Activated naive CD4-positive, alpha-beta T cell treated with anti-CD3 and anti-CD28 coated beads, Interleukin-2, amount 50 U/mL, for 24 hours (primary cell): Measurements from ENCODE around the gene CSGALNACT2.
A peak's percentile ranks its signal among the peaks of the same experiment; 100 is the strongest.

ENCODE experiments used
- H3K27ac Mint-ChIP-seq: one replicate; pipeline ENCODE4 v1.8.0; 2021; ENCODE audit warnings: mild to moderate bottlenecking, mixed read lengths
- H3K27me3 Mint-ChIP-seq: one replicate; pipeline ENCODE4 v1.8.0; 2021; ENCODE audit warnings: mixed read lengths
- H3K36me3 Mint-ChIP-seq: one replicate; pipeline ENCODE4 v1.8.0; 2021; ENCODE audit warnings: mixed read lengths
- H3K4me1 Mint-ChIP-seq: one replicate; pipeline ENCODE4 v1.8.0; 2021; ENCODE audit warnings: mixed read lengths
- H3K4me3 Mint-ChIP-seq: one replicate; pipeline ENCODE4 v1.8.0; 2021; ENCODE audit warnings: mild to moderate bottlenecking, mixed read lengths
- H3K9me3 Mint-ChIP-seq: one replicate; pipeline ENCODE4 v1.8.0; 2021; ENCODE audit warnings: mixed read lengths

CSGALNACT2 gene

GRCh38 chr10:43127442-43127841 lies 10.8 kb upstream of the CSGALNACT2 start:
- Mint-ChIP-seq H3K27ac (no peak overlapping the region), H3K36me3 (no peaks in the 10 kb centered on the region), H3K27me3 (no peaks in the 10 kb centered on the region), H3K4me1 (no peaks in the 10 kb centered on the region), H3K9me3 (no peaks in the 10 kb centered on the region), H3K4me3 (no peak overlapping the region)

GRCh38 chr10:43128331-43128730 lies 9.9 kb upstream of the CSGALNACT2 start:
- Mint-ChIP-seq H3K4me1 (no peaks in the 10 kb centered on the region), H3K4me3 (no peak overlapping the region), H3K36me3 (no peaks in the 10 kb centered on the region), H3K27ac (no peak overlapping the region), H3K27me3 (no peaks in the 10 kb centered on the region), H3K9me3 (no peaks in the 10 kb centered on the region)

- Mint-ChIP-seq H3K36me3 (no peaks in the 10 kb centered on the region), H3K4me1 (no peaks in the 10 kb centered on the region), H3K9me3 (no peaks in the 10 kb centered on the region), H3K4me3 (no peak overlapping the region), H3K27ac (no peak overlapping the region), H3K27me3 (no peaks in the 10 kb centered on the region)
These were observed 9.1 kb upstream of the CSGALNACT2 start for GRCh38 chr10:43128958-43129706.

DNA sequence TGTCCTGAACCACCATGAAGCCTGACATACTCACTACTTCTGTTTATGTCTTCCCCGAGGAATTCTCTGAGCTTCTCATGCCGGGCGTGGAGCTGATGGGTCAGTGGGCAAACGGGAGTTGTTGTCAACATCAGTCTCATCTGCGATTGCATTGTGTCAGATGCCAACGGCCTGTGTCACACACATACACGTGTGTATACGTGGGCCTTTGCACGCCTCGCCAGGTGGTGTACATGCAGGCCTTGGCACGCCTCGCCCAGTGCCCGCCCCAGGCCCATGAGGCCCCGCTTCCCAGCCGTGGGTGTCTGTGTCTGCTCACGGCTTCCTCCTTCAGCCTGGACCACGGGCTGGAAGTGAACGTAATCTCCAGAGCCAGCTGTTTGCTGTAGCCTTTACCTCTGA lies 7.5 kb upstream of the CSGALNACT2 start:
- no peaks in the 10 kb centered on the region for H3K27me3 Mint-ChIP-seq
- peaks cover under 1% of the 10 kb centered on the region for H3K4me1 Mint-ChIP-seq
- no peaks in the 10 kb centered on the region for H3K9me3 Mint-ChIP-seq
- no peaks in the 10 kb centered on the region for H3K36me3 Mint-ChIP-seq
- H3K27ac Mint-ChIP-seq, result no peak overlapping the region
- H3K4me3 Mint-ChIP-seq, result no peak overlapping the region

- Mint-ChIP-seq H3K36me3 (no peaks in the 10 kb centered on the region), H3K4me1 (peaks cover 6% of the 10 kb centered on the region), H3K4me3 (no peak overlapping the region), H3K27ac (no peak overlapping the region), H3K27me3 (no peaks in the 10 kb centered on the region), H3K9me3 (no peaks in the 10 kb centered on the region)
These were observed 7.0 kb upstream of the CSGALNACT2 start for GRCh38 chr10:43131256-43131655.

GRCh38 chr10:43131906-43132305 lies 6.3 kb upstream of the CSGALNACT2 start:
- Mint-ChIP-seq H3K4me3 (no peak overlapping the region), H3K36me3 (no peaks in the 10 kb centered on the region), H3K9me3 (no peaks in the 10 kb centered on the region), H3K27me3 (no peaks in the 10 kb centered on the region), H3K27ac (no peak overlapping the region), H3K4me1 (peaks cover 10% of the 10 kb centered on the region)

DNA sequence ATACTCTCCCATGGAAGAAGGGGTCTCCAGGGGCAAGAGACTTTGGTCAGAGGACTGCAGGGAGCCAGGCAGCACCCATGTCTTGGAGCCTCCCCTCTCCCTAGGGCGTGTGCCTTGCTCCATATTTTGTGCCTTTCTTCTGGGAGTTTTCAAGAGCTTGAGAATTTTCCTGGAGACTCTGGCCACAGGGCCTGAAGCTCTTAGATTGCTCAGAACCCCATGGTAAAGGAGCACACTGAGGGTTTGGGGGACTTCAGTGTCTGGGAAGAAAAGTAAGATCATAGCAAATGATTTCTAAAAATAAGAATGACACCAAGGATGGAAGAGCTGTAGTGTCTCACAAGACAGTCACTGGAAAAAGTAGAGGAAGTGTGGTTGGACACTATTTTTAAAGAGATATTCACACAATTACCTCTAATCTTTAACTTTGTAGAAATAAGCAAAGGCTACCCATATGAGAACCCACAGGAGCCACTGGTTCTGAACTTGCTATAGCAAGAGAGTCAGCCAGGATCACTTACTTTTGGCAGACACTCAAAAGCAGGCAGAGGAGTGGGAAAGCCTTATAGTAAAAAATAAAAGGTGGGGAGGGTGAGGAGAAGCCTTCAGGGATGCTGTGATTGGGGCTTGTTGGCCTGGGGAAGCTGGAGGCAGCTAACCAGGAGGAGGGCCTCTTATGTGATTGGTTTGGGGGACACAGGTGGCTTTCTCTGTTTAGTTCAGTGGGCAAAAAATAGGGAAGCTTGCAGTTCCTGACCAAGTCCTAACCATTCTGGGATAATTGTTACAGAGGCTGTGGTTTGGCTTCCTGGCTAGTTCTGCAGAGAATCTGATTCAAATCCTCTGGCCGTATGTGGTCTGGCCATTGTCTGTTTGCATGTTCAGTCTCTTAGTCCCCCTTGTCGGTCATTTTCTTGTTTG lies 5.1 kb upstream of the CSGALNACT2 start:
- peaks cover 16% of the 10 kb centered on the region for H3K4me1 Mint-ChIP-seq

GRCh38 chr10:43134126-43134905 lies 3.9 kb upstream of the CSGALNACT2 start:
- H3K27ac Mint-ChIP-seq, result no peak overlapping the region
- no peaks in the 10 kb centered on the region for H3K9me3 Mint-ChIP-seq
- no peaks in the 10 kb centered on the region for H3K27me3 Mint-ChIP-seq
- no peak overlapping the region for H3K4me3 Mint-ChIP-seq
- H3K4me1 Mint-ChIP-seq, result peaks cover 23% of the 10 kb centered on the region
- H3K36me3 Mint-ChIP-seq, result no peaks in the 10 kb centered on the region

More for the DNA sequence above, 5.1 kb upstream of the CSGALNACT2 start:
- H3K27me3 Mint-ChIP-seq, result no peaks in the 10 kb centered on the region
- no peaks in the 10 kb centered on the region for H3K36me3 Mint-ChIP-seq
- H3K9me3 Mint-ChIP-seq, result no peaks in the 10 kb centered on the region
- no peak overlapping the region for H3K27ac Mint-ChIP-seq
- no peak overlapping the region for H3K4me3 Mint-ChIP-seq

- H3K27ac Mint-ChIP-seq, result no peak overlapping the region
These were observed 3.2 kb upstream of the CSGALNACT2 start for GRCh38 chr10:43135064-43135463.

DNA sequence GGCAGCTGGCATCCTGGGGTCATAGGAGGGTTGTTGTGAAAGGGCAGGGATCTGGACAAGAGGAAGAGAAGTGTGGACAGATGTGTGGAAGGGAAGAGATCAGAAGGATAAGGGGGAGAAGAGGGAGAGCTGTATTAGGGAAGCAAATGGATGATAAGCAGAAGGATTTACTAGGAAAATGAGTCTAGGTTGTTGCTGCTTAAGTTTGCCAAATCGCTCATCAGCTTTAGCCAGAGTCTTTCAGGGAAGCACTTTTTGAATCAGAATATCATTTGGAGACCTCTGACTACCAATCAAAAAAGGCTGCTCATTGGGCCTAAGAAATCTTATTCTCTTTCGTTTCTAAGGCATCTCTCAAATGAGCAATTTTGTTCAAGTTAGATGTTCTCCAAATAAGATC lies 2.6 kb upstream of the CSGALNACT2 start:
- Mint-ChIP-seq H3K36me3 (peaks cover 1% of the 10 kb centered on the region), H3K27me3 (no peaks in the 10 kb centered on the region), H3K27ac (peak overlapping the region; percentile 15), H3K9me3 (no peaks in the 10 kb centered on the region), H3K4me3 (peak overlapping the region; percentile 93), H3K4me1 (peaks cover 36% of the 10 kb centered on the region)

More at GRCh38 chr10:43135064-43135463, 3.2 kb upstream of the CSGALNACT2 start:
- H3K4me1 Mint-ChIP-seq, result peaks cover 30% of the 10 kb centered on the region
- H3K27me3 Mint-ChIP-seq, result no peaks in the 10 kb centered on the region
- H3K4me3 Mint-ChIP-seq, result no peak overlapping the region
- H3K9me3 Mint-ChIP-seq, result no peaks in the 10 kb centered on the region
- H3K36me3 Mint-ChIP-seq, result no peaks in the 10 kb centered on the region

DNA sequence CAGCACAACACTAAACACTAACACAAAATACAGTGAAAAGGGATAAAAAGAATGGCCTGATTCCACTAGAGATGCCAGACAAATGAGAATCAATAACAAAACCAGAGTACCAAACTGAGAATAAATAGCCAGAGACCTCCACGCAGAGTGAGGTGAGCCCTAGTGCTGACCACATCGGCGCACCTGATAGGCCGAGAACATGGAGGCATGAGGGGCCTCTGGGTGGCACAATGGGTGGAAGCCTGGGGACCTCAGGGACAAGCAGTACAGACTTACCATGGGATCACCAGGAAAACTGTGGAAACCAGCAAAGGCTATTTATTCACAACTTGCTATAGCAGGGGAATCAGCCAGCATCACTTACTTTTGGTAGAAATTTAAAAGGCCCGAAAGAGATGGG lies 1.8 kb upstream of the CSGALNACT2 start:
- peaks cover 43% of the 10 kb centered on the region for H3K4me1 Mint-ChIP-seq
- H3K4me3 Mint-ChIP-seq, result peak overlapping the region; percentile 93
- H3K27me3 Mint-ChIP-seq, result no peaks in the 10 kb centered on the region

DNA sequence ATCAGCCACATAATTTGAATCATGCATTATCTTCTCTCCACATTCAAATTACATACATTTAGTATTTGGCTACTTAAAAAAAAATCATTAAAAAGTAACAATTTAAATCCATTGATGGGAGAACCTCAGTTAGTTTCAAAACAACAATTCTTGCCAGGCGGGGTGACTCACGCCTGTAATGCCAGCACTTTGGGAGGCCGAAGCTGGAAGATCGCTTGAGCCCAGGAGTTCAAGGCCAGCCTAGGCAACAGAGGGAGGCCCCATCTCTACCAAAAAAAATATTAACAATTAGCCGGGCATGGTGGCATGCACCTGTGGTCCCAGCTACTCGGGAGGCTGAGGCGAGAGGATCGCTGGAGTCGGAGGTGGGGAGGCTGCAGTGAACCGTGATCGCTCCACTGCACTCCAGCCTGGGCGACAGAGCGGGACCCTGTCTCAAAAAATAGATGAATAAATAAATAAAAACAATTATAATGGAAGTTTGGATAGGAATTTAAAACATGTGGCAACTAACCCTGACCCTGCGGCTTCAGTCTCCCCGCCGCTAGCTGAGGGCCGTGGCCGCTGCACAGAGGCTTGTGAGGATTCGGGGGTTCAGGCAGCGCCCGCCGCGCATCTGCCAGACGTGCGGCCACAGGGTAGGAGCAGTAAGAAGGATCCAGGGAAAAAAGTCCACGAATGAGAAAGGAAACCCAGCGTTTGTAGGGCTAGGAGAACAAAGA lies 1.1 kb upstream of the CSGALNACT2 start:
- Mint-ChIP-seq H3K4me1 (peaks cover 47% of the 10 kb centered on the region), H3K4me3 (peak overlapping the region; percentile 93), H3K36me3 (peaks cover 1% of the 10 kb centered on the region), H3K9me3 (no peaks in the 10 kb centered on the region), H3K27me3 (no peaks in the 10 kb centered on the region), H3K27ac (peak overlapping the region; percentile 83)

More for the DNA sequence above, 1.8 kb upstream of the CSGALNACT2 start:
- peaks cover 1% of the 10 kb centered on the region for H3K36me3 Mint-ChIP-seq
- no peak overlapping the region for H3K27ac Mint-ChIP-seq
- H3K9me3 Mint-ChIP-seq, result no peaks in the 10 kb centered on the region

DNA sequence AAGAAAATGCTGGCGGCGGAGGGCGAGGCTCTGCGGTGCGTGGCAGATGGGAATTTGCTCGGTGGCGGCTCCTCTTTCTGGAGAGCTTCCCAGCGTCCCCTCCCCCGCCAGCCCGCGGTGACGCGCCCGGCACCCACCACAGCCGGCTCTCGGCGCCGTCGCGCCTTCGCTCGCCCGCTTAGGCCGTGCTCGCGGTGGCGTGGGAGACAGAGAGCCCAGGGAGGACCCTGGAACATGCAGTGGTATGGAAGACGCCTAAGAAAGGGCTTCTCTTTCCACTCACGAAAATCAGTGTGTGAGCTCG lies 576 bp upstream of the CSGALNACT2 start:
- no peaks in the 10 kb centered on the region for H3K9me3 Mint-ChIP-seq
- H3K27me3 Mint-ChIP-seq, result no peaks in the 10 kb centered on the region
- H3K4me1 Mint-ChIP-seq, result peaks cover 52% of the 10 kb centered on the region
- H3K4me3 Mint-ChIP-seq, result peak overlapping the region; percentile 93
- peaks cover 1% of the 10 kb centered on the region for H3K36me3 Mint-ChIP-seq
- H3K27ac Mint-ChIP-seq, result peak overlapping the region; percentile 83

DNA sequence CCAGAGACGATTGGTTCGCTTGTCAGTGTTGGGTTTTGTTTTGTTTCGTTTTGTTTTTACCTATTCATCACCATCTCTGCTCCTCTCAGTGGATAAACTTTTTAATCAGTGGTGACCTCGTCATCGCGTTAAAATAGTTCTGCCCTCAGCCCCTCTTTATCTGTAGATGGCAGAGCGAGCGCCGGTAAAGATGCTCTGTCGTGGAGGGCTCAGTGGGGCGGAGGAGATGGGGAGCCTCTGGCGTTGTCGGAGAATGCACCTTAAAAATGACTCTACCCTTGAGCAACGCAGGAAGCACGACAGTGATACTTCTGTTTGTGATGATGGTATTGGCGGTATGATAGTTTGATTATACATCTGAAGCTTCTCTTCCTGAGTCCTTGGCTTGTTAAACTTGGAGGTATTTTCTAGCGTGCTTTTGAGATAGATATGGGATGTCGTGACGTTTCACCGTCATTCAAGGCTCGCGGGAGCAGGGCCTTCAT lies 554 bp downstream of the CSGALNACT2 start:
- Mint-ChIP-seq H3K4me3 (peak overlapping the region; percentile 94), H3K4me1 (peaks cover 64% of the 10 kb centered on the region), H3K36me3 (peaks cover 1% of the 10 kb centered on the region), H3K27ac (peak overlapping the region; percentile 96), H3K27me3 (no peaks in the 10 kb centered on the region), H3K9me3 (no peaks in the 10 kb centered on the region)

DNA sequence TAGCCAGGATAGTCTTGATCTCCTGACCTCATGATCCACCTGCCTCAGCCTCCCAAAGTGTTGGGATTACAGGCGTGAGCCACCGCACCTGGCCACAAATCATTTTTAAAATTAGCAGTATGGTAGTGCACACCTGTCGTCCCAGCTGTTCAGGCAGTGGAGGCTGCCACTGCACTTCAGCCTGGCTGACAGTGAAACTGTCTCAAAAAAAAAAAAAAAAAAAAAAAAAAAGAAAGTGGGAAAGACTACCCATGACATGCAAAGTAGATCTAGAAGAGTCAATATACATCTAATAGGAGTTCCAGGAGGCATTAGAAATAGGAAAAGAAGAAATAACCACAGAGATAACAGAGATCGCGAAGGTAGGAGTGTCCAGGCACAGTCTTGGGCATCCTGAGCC lies 3.2 kb downstream of the CSGALNACT2 start:
- H3K36me3 Mint-ChIP-seq, result peaks cover 7% of the 10 kb centered on the region

More for the DNA sequence above, 3.2 kb downstream of the CSGALNACT2 start:
- peak overlapping the region; percentile 3 for H3K27ac Mint-ChIP-seq
- H3K4me3 Mint-ChIP-seq, result peak overlapping the region; percentile 51
- H3K9me3 Mint-ChIP-seq, result no peaks in the 10 kb centered on the region
- H3K27me3 Mint-ChIP-seq, result no peaks in the 10 kb centered on the region
- H3K4me1 Mint-ChIP-seq, result peaks cover 82% of the 10 kb centered on the region
